OCI-LY7 (cell line): ENCODE results near the gene ITGAE.

Experiments used
- EZH2phosphoT487 ChIP-seq: fragments of 200-600 bp; sonication (generic); IDR thresholded peaks from 2 replicates; pipeline ENCODE4 v1.6.1; 2018; ENCODE audit warnings: low read depth, borderline replicate concordance, mild to moderate bottlenecking, mixed run types, antibody characterized with exemption, low read length, moderate library complexity, mixed read lengths
- TF ChIP-seq, protein P1 (sequence below): fragments of 200-600 bp; sonication (generic); conservative IDR thresholded peaks from 2 replicates; pipeline ENCODE4 v1.5.1; 2014; ENCODE audit warnings: mild to moderate bottlenecking, antibody characterized with exemption, low read length, moderate library complexity, mixed read lengths

DNA sequence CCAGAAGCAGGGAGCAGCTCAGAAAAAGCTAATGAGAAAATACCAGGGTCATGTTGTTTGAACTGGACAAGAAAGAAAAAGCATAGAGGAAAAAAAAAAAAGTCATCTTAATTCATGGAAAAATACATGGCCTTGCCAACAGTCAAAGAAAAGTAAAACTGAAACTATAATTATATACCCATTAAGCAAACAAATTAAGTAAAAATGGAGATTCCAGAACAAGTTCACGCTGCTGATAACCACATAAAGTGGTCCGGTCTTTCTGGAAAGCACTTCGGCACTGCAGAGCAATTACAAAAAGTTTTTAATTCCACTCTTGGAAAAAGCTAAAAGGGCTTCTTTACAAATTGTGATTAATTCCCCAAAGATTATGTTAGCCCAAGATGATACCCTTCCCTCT lies 92.6 kb downstream of the ITGAE start:
- TF ChIP-seq, protein P1, sequence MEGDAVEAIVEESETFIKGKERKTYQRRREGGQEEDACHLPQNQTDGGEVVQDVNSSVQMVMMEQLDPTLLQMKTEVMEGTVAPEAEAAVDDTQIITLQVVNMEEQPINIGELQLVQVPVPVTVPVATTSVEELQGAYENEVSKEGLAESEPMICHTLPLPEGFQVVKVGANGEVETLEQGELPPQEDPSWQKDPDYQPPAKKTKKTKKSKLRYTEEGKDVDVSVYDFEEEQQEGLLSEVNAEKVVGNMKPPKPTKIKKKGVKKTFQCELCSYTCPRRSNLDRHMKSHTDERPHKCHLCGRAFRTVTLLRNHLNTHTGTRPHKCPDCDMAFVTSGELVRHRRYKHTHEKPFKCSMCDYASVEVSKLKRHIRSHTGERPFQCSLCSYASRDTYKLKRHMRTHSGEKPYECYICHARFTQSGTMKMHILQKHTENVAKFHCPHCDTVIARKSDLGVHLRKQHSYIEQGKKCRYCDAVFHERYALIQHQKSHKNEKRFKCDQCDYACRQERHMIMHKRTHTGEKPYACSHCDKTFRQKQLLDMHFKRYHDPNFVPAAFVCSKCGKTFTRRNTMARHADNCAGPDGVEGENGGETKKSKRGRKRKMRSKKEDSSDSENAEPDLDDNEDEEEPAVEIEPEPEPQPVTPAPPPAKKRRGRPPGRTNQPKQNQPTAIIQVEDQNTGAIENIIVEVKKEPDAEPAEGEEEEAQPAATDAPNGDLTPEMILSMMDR, result no peak
- TF ChIP-seq EZH2phosphoT487, result no peak
